GM15510 (cell line): ENCODE data around the gene SPATA6.

ENCODE experiments used
- POLR2A ChIP-seq: IDR thresholded peaks from 3 replicates; pipeline ENCODE4 v1.6.1; 2011; ENCODE audit warnings: borderline replicate concordance; ENCODE audit not compliant: insufficient read length; ENCODE audit errors: extremely low read depth

Gene SPATA6

DNA sequence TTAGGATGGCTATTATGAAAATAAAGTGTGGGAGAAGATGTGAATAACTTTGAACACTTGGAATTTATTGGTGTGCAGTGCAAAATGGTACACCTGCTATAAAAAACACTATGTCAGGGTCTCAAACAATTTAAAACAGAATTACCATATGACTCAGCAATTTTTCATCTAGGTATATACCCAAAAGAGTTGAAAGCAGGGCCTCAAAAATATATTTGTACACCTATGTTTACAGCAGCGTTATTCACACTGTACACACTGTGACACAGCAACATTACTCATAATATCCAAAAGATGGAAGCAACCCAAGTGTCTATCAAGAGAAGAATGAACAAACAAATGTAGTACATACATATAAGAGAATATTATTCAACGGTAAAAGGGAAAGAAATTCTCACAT lies 75.8 kb downstream of the SPATA6 start:
- no peak for TF ChIP-seq POLR2A

DNA sequence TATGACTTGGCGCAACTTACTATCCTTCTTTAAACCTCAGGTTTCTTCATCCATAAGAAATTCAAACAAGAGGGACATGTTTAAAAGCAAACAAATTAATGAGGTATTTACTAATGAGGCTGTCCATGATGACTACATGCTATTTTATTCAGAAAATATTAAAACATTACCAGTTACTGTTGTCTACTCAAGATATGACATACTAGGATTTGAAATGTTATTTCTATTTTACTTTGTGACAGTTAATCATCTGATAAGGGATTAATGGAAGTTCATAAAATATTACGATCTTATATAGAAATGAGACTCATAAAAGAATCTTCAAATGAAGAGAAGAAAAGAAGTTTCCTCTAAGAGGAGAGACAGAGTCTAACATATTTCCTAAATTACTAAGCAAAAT lies 80.1 kb downstream of the SPATA6 start:
- no peak for TF ChIP-seq POLR2A

- no peak for TF ChIP-seq POLR2A
Measured at GRCh38 chr1:48387409-48387808, 84.6 kb downstream of the SPATA6 start.

DNA sequence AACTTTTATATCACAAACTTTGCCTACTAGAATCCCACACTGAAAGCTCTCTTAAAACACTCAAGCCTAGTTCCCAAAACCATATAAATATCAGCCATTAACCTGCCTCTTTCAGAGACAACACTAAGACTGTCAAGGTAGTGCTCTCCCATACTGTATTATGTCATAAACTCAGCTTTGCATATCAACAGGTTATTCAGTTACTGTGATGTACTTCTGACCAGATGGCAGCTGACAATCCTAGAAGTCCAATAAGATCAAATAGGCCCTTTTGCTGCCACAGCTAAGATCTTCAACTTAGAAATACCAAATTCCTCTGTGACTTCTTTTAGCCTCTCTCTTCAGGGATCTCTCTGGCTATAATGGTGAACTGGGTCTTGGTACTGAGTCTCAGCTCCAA lies 97.2 kb downstream of the SPATA6 start:
- TF ChIP-seq POLR2A, result no peak

- no peak for TF ChIP-seq POLR2A
Measured at GRCh38 chr1:48371598-48371997, 100.4 kb downstream of the SPATA6 start.

DNA sequence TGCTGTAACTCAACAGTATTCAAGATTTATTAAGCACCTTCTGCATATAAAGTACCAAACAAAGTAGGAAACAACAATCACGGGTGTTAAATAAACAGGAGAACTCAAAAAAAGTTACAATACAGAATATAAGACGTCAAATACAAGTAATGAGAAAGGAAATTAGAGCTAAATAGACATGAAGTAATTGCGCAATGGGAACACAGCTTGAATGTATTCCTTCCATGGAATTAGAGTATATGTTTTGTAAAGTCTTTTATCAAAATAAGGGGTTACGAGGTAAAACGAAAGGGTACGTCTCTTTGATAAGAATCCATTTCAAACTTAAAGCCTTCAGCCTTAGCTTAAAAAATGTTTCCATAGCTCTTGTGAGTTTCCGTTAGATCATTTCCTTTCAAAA lies 109.1 kb downstream of the SPATA6 start:
- TF ChIP-seq POLR2A, result no peak

DNA sequence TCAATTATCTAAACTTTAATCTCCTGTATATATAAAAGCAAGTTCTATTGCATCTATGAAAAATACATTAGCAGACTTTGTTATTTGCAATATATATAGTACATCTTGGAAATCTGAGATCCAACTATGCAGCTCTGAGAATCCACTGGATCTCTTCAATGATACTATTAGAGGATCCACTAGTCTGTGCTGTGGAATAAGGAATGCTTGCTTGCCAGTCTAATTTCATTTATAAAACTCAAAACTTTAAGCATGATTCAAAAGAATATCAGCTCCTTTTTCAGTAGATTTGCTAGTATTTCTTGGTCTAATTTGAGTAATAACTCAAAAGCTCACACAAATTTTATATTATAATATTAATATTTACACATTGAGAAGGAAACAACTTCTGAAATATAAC lies 115.1 kb downstream of the SPATA6 start:
- no peak for TF ChIP-seq POLR2A

- no peak for TF ChIP-seq POLR2A
Measured at GRCh38 chr1:48344373-48344772, 127.6 kb downstream of the SPATA6 start.

DNA sequence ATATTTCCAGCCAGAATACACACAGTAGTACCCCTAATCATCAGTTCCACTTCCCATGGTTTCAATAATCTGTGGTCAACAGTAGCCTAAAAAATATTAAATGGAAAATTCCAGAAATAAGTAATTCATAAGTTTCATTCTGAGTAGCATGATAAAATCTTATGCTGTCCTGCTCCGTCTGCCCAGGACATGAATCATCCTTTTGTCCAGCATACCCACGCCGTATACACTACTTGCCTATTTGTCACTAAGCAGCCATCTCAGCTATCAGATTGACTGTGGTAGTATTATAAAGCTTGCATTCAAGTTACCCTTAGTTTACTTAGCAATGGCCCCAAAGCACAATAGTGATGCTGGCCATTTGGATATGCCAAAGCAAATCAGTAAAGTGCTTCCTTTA lies 130.8 kb downstream of the SPATA6 start:
- TF ChIP-seq POLR2A, result no peak

- no peak for TF ChIP-seq POLR2A
Measured at GRCh38 chr1:48338257-48338656, 133.7 kb downstream of the SPATA6 start.

DNA sequence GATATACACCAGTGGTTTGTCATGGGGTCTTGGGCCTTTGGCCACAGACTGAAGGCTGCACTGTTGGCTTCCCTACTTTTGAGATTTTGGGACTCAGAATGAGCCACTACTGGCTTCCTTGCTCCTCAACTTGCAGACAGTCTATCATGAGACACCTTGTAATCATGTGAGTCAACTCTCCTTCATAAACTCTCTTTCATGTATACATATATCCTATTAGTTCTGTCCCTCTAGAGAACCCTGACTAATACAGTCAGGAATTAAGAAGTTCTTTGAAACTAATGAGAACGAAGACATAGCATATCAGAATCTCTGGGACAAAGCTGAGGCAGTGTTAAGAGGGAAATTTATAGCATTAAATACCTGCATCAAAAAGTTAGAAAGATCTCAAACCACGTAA lies 138.7 kb downstream of the SPATA6 start:
- no peak for TF ChIP-seq POLR2A

- TF ChIP-seq POLR2A, result no peak
Measured at GRCh38 chr1:48332115-48332514, 139.9 kb downstream of the SPATA6 start.

DNA sequence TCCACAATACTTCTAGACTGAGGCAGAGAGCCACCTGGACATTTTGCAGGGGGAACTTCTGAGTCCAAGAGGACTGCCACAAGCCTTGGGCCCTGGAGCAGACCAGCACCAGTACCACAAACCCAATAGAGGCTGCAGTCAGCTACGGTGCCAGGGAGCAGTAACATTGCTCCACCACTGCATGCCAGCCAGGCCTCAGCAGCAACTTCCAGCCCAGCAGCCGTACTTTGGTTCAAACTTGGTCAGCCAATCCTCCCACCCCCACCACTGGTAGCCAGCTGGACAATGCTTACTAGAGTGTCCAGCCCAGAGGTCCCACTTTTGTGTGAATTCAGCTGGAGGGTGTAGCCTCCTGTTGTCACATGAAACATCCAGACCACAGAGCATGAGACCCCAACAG lies 142.1 kb downstream of the SPATA6 start:
- no peak for TF ChIP-seq POLR2A

GRCh38 chr1:48329486-48329885 lies 142.5 kb downstream of the SPATA6 start:
- TF ChIP-seq POLR2A, result no peak

GRCh38 chr1:48309564-48310082 lies 162.4 kb downstream of the SPATA6 start:
- TF ChIP-seq POLR2A, result no peak

- no peak for TF ChIP-seq POLR2A
Measured at GRCh38 chr1:48302652-48303051, 169.4 kb downstream of the SPATA6 start.

- TF ChIP-seq POLR2A, result no peak
Measured at GRCh38 chr1:48294656-48295055, 177.3 kb downstream of the SPATA6 start.
